Suppressor macrophage treated with lipopolysaccharide for 4 hours (primary cell): ENCODE results near the gene EFEMP2.

Experiments
- DNase-seq: peaks from one replicate; pipeline ENCODE4 v3.0.0-alpha.2; 2020

Gene EFEMP2

DNA sequence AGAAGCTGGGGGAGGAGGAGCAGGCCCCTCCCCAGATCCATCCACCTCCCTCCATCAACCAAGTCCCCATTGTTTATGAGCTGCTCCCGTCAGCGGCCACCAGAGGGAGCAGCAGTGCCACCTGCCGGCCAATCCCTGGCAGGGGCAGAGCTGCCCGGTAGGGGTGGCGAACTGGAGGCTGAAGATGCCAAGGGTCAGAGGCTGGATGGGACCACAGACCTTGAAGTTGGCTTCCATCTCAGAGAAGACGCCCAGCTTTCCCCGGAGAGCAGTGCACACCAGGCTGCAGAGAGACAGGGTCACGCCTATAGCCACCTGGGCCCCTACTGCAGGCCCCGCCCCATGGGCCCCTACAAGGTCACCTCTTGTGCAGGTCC is 12.1 kb upstream of the EFEMP2 start:
- DNase-seq: peak; percentile 89

GRCh38 chr11:65883786-65884715 is 11.5 kb upstream of the EFEMP2 start:
- DNase-seq: no peak

- DNase-seq: no peak
Observed at GRCh38 chr11:65883058-65883761, 10.6 kb upstream of the EFEMP2 start.

GRCh38 chr11:65882120-65883057 is 9.8 kb upstream of the EFEMP2 start:
- DNase-seq: no peak

DNA sequence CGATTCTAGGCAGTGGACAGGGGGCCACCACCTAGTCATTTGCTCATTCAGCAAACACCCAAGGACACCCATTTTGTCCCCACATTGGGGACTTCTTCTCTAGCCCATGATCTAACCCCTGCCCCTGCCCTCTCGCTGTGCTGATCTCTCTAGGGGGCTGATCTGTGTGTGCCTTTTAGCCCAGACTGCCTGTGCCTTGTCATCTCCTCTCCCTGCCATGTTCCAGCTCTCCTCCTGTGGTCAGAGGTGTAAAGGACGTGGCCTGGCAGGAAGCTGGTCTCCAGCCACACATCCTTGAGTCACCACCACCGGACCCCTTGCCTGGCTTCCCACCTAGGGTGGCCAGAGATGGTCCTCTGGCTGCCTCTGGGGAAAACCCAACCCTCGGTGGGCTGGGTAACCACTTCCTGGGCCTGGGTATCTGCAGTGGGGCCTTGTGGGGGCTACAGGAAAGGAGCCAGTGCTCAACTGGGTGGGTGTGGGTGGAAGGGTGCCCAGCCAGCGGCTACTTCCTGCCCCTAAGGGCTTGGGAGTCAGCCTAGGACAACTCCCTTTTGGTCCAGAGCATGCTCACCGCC is 8.3 kb upstream of the EFEMP2 start:
- no peak for DNase-seq

DNA sequence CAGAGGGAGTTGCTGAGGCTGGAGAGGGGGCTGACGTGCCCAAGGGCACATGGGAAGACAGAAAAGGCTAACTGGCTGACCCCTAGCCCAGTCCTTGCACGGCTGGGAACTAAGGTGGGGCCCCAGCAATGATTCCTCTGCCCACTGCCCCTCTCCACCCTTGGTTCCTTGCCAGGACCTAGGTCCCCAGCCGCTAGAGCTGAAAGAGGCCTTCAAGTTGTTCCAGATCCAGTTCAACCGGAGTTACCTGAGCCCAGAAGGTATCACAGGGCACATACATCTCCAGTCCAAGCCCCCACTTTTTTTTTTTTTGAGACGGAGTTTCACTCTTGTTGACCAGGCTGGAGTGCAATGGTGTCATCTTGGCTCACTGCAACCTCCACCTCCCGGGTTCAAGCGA is 7.4 kb upstream of the EFEMP2 start:
- no peak for DNase-seq

DNA sequence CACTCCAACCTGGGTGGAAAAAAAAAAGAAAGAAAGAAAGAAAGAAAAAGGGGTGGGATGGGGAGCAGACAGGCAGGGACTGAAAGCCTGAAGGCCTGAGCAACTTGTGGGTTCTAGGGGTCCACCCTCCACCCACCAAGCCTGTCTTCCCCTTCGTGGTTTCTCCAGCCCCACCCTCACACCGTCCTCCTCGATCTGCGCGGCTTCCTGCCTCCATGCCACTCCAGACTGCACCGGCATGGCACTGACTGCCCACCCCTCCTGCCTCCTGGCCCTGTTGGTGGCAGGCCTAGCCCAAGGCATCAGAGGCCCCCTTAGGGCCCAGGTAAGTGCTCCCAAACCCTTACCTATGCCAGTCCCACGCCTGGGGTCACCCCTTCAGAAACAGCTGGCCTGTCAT is 7.0 kb upstream of the EFEMP2 start, which contains the start of gene CTSW:
CTSW (plus strand) TSS at position 221 of the 400 bp plus-strand sequence; CDS start at position 239, 18 bp downstream.
- no peak for DNase-seq

DNA sequence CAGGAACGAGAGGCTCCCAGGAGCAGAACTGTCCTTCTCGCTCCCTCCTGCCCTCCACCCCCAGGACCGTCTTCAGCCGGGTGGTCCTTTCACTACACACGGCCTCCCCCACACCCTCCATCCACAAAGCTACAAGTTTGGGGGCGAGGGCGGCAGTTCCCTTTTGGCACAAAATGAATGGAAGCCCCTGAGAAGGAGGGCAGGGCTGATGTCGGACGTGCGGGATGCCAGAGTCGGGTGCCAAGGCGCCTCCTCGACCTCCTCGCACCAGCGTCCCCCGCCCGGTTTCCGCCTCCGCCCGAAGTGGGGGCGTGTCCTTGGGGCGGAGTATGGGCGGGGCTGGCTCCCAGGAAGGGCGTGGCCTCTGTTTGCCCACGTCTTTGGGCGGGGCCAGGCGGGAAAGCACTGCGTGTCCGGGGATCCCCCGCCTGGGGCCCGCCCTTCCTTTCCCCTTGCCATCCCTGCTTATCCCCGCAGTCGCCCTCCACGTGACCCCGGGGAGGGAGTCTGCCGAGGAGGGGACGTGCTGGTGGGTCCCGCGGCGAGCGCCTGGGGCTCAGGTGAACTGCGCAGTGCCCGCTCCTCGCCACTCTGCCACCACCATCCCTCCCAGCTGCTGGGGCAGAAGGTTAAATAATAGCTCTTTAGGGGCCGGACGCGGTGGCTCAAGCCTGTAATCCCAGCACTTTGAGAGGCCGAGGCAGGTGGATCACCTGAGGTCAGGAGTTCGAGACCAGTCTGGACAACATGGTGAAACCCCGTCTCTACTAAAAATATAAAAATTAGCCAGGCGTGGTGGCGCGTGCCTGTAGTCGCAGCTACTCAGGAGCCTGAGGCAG is 937 bp upstream of the EFEMP2 start:
- peak; percentile 98 for DNase-seq

- no peak for DNase-seq
Observed at GRCh38 chr11:65871811-65872548, 620 bp downstream of the EFEMP2 start.

- no peak for DNase-seq
Observed at GRCh38 chr11:65870706-65871681, 1.6 kb downstream of the EFEMP2 start.

GRCh38 chr11:65870307-65870658 is 2.3 kb downstream of the EFEMP2 start:
- DNase-seq: no peak

GRCh38 chr11:65869643-65870306 is 2.8 kb downstream of the EFEMP2 start:
- DNase-seq: no peak

DNA sequence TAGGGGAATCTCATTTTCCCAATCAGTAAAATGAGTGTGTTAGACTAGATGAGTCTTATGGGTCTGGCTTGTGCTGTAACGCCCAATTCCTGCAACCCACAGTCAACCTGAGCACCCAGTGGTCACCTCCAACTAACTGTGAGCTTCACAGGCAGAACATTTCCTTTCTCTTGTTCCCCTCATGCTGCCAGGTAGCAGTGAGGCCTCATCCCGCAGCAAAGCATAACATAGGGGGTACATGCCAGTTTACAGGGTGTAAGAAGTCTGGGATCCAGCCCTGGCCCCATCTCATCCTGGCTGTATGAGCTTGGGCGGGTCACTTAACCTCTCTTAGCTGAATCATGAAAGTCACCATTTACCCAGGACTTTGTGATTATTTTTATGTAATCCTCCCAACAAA is 3.7 kb downstream of the EFEMP2 start:
- no peak for DNase-seq

DNA sequence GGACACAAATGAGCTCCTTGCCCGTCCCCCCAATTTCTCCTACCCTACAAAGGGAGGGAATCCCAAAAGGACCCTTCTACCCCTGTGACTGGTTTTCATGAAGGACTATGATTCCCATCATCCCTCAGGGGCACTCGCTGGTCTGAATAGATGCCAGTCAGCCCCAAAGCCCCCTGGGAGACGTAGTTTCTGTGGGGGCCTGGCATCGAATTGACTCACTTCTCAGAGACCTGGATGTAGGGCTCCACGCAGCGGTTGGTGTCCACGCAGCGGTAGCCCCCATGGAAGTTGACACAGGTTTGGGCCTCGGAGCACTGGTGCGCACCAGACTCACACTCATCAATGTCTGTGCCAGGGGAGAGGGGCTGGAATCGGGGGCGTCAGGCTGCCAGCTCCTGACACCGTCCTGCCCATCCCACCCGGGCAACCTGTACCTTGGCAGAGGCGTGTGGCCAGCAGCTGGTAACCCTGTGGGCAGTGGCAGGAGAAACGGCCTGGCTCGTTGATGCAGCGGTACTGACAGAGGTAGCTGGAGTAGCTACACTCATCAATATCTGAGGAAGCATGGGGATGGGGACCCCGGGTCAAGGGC is 4.4 kb downstream of the EFEMP2 start:
- DNase-seq: no peak

DNA sequence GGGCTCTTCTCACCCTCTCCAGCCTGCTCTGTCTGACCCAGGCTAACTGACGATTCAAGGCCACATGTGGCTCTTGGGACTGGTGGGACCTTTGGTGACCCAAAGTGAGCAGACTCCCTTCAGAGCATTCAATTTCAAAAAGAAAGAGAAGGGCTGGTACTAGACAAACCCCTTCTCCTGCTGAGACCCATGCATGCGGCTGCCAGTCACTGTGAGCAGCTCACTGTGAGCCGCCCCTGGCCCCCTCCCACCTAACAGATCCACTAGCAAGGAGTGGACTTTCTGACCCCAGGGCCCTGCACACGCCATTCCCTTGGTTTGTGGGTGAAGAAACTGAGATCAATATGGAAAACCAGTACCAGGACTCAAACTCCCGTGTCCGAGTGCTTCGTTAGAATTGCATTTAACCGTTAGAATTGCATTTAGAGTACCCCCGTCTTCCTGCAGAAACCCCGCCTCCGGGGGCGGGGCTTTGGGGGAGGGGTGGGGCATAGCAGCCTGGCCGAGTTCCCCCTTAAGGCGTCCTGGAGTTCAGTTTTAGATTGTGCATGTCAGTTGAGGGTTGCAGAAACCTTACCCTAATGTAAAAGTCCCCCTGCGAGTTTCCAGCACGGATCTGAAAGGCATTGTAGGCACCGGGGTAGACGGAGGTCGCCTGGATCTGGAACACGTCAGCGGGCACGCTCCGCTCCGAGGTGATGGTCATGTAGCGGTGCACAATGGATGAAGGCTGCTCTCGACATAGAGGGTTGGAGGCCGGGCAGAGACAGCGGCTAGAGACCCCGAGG is 5.1 kb downstream of the EFEMP2 start:
- DNase-seq: no peak

GRCh38 chr11:65866509-65867283 is 5.9 kb downstream of the EFEMP2 start:
- DNase-seq: no peak

GRCh38 chr11:65865550-65866172 is 6.9 kb downstream of the EFEMP2 start:
- DNase-seq: no peak
